ENCODE measurements around the gene ZNF177.
"Not testable (repeated sequence)": the region's sequence is repeated elsewhere in the genome, so short reads cannot be mapped to it uniquely, and the experiment has no call there.

DNA sequence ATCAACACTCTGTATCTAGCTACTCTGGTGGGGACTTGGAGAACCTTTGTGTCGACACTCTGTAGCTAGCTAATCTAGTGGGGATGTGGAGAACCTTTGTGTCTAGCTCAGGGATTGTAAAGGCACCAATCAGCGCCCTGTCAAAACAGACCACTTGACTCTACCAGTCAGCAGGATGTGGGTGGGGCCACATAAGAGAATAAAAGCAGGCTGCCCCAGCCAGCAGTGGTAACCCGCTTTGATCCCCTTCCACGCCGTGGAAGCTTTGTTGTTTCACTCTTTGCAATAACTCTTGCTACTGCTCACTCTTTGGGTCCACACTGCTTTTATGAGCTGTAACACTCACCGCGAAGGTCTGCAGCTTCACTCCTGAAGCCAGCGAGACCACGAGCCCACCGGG lies 40.6 kb upstream of the ZNF177 start:
- not testable (repeated sequence) for TF ChIP-seq CTCF (IDR thresholded peaks at IDR 0.05; ENCODE audit: extremely low read depth in 1 of 2, insufficient read depth in 1 of 2, low read depth in 1 of 2, low read length in 2 of 2); POLR2A (IDR thresholded peaks at IDR 0.05; ENCODE audit: low read depth, low read length); FOS (IDR thresholded peaks at IDR 0.05; ENCODE audit: borderline replicate concordance, insufficient read depth, low read length); EZH2 (IDR thresholded peaks at IDR 0.05; ENCODE audit: borderline replicate concordance, low read depth, low read length, severe bottlenecking); POLR2AphosphoS5 (IDR thresholded peaks at IDR 0.05; ENCODE audit: insufficient read depth, low read depth, low read length)
- TF ChIP-seq, protein P1, sequence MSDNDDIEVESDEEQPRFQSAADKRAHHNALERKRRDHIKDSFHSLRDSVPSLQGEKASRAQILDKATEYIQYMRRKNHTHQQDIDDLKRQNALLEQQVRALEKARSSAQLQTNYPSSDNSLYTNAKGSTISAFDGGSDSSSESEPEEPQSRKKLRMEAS (IDR thresholded peaks at IDR 0.05; ENCODE audit: insufficient read depth, insufficient read length): not testable (repeated sequence)

Measured in endothelial cell of umbilical vein (primary cell).